ENCODE measurements around the gene PAF1.
"Not testable (repeated sequence)": the region's sequence is repeated elsewhere in the genome, so short reads cannot be mapped to it uniquely, and the experiment has no call there.

The PAF1 gene

GRCh38 chr19:39355253-39355652, 35.7 kb downstream of the PAF1 start:
- no peak for DNase-seq (ENCODE audit: low read depth in 2 of 2)

- no peak for DNase-seq (ENCODE audit: low read depth in 2 of 2)
Observed at GRCh38 chr19:39352381-39353255, 38.3 kb downstream of the PAF1 start.

- no peak for DNase-seq (ENCODE audit: low read depth in 2 of 2)
Observed at GRCh38 chr19:39351537-39352064, 39.3 kb downstream of the PAF1 start.

GRCh38 chr19:39350156-39350555, 40.8 kb downstream of the PAF1 start:
- no peak for DNase-seq (ENCODE audit: low read depth in 2 of 2)

- no peak for DNase-seq (ENCODE audit: low read depth in 2 of 2)
Observed at GRCh38 chr19:39349326-39349725, 41.6 kb downstream of the PAF1 start.

- no peak for DNase-seq (ENCODE audit: low read depth in 2 of 2)
Observed at GRCh38 chr19:39347332-39348164, 43.4 kb downstream of the PAF1 start.

- DNase-seq (ENCODE audit: low read depth in 2 of 2) = no peak
Observed at GRCh38 chr19:39345956-39346355, 45.0 kb downstream of the PAF1 start.

- no peak for DNase-seq (ENCODE audit: low read depth in 2 of 2)
Observed at GRCh38 chr19:39342647-39343305, 48.1 kb downstream of the PAF1 start.

GRCh38 chr19:39341719-39342604, 48.9 kb downstream of the PAF1 start, which contains the start of gene SAMD4B:
SAMD4B (plus strand) TSS chr19:39342421; CDS start chr19:39356894, 14,473 bp downstream.
- peak; percentile 98 for DNase-seq (ENCODE audit: low read depth in 2 of 2)

GRCh38 chr19:39341129-39341718, 49.7 kb downstream of the PAF1 start:
- DNase-seq (ENCODE audit: low read depth in 2 of 2) = peak in 1 of 2 donors; percentile 17

- not testable (repeated sequence) for DNase-seq (ENCODE audit: low read depth in 2 of 2)
Observed at GRCh38 chr19:39340156-39340555, 50.8 kb downstream of the PAF1 start.

GRCh38 chr19:39339674-39340073, 51.2 kb downstream of the PAF1 start:
- no peak for DNase-seq (ENCODE audit: low read depth in 2 of 2)

- DNase-seq (ENCODE audit: low read depth in 2 of 2) = no peak
Observed at GRCh38 chr19:39336483-39336882, 54.4 kb downstream of the PAF1 start.

All from stimulated activated CD8-positive, alpha-beta memory T cell treated with anti-CD3 and anti-CD28 coated beads, Interleukin-7, amount 100 ng/mL, for 1 hour (primary cell).